NCI-H1417 (cell line): ENCODE results near the gene RPS6KB2.
"Not testable (repeated sequence)": the region's sequence is repeated elsewhere in the genome, so short reads cannot be mapped to it uniquely, and the experiment has no call there.

Experiments used
- DNase-seq, 3 experiments: peaks; one replicate each; lab custom pipeline; 2025; lab: John Stamatoyannopoulos, UW

Gene RPS6KB2

GRCh38 chr11:67410984-67411784, 17.1 kb upstream of the RPS6KB2 start:
- DNase-seq = peak in 1 of 3 experiments; percentile 45

- DNase-seq = no peak
These were observed 16.5 kb upstream of the RPS6KB2 start for GRCh38 chr11:67411785-67412152.

GRCh38 chr11:67412495-67413179, 15.7 kb upstream of the RPS6KB2 start:
- DNase-seq = no peak

GRCh38 chr11:67413266-67413849, 14.9 kb upstream of the RPS6KB2 start:
- DNase-seq = no peak

GRCh38 chr11:67415501-67416304, 12.6 kb upstream of the RPS6KB2 start, which contains the start of gene CARNS1:
Gene CARNS1, plus strand, starts transcription at chr11:67415678. Its CDS starts 522 bp downstream, at chr11:67416200.
- DNase-seq = peak in 2 of 3 experiments; percentile 17 to 39

GRCh38 chr11:67416416-67417335, 11.6 kb upstream of the RPS6KB2 start:
- DNase-seq = peak; percentile 10 to 57 (median 30)

- no peak for DNase-seq
These were observed 10.9 kb upstream of the RPS6KB2 start for GRCh38 chr11:67417425-67417824.

- DNase-seq = no peak
These were observed 9.6 kb upstream of the RPS6KB2 start for GRCh38 chr11:67418476-67419281.

GRCh38 chr11:67419325-67420049, 8.8 kb upstream of the RPS6KB2 start:
- DNase-seq = no peak

GRCh38 chr11:67420147-67420645, 8.1 kb upstream of the RPS6KB2 start:
- no peak for DNase-seq

GRCh38 chr11:67420646-67421429, 7.5 kb upstream of the RPS6KB2 start:
- peak; percentile 94 to 97 (median 97) for DNase-seq

- DNase-seq = no peak
These were observed 6.8 kb upstream of the RPS6KB2 start for GRCh38 chr11:67421430-67422031.

GRCh38 chr11:67422891-67423290, 5.4 kb upstream of the RPS6KB2 start:
- DNase-seq = no peak

GRCh38 chr11:67423466-67423865, 4.8 kb upstream of the RPS6KB2 start:
- no peak for DNase-seq

- DNase-seq = no peak
These were observed 4.2 kb upstream of the RPS6KB2 start for GRCh38 chr11:67423891-67424613.

- not testable (repeated sequence) for DNase-seq
These were observed 882 bp upstream of the RPS6KB2 start for GRCh38 chr11:67427364-67427859.

- DNase-seq = no peak
These were observed 859 bp downstream of the RPS6KB2 start for GRCh38 chr11:67429038-67429668.
